Esophagus muscularis mucosa (tissue), 4 donors: ENCODE measurements around the gene CCDC92.

Source experiments
- CTCF ChIP-seq, 3 experiments: fragments of 200-600 bp in 2 of 3; fragments of 450-650 bp in 1 of 3; sonication (generic) in 2 of 3; IDR thresholded peaks; one replicate each; pipeline ENCODE4 v1.5.1; 2017 to 2019; ENCODE audit warnings: antibody characterized with exemption in 3 of 3, mild to moderate bottlenecking in 2 of 3, moderate library complexity in 1 of 3
- EP300 ChIP-seq: sonication (generic); formaldehyde crosslinking; IDR thresholded peaks from one replicate; pipeline ENCODE4 v1.6.1; 2017; ENCODE audit warnings: antibody characterized with exemption
- POLR2A ChIP-seq: fragments of 450-650 bp; IDR thresholded peaks from one replicate; pipeline ENCODE4 v1.6.1; 2017; ENCODE audit warnings: antibody characterized with exemption, moderate library complexity, mild to moderate bottlenecking, low read depth
- POLR2AphosphoS5 ChIP-seq, 2 donors: sonication (generic); formaldehyde crosslinking; IDR thresholded peaks; one replicate each; pipeline ENCODE4 v1.6.1; 2017; ENCODE audit warnings: antibody characterized with exemption in 2 of 2

GRCh38 chr12:123896767-123897166 lies 75.9 kb downstream of the CCDC92 start:
- no peak for TF ChIP-seq CTCF (IDR thresholded peaks at IDR 0.05)
- no peak for TF ChIP-seq POLR2AphosphoS5 (IDR thresholded peaks at IDR 0.05)
- TF ChIP-seq POLR2A = no peak
- TF ChIP-seq EP300 = no peak
